GM19372 (cell line): Measurements from ENCODE around the gene GRIFIN.
A peak's percentile ranks its signal among the peaks of the same experiment; 100 is the strongest.

Source experiments
- ATAC-seq: cut with Tn5 transposase; IDR thresholded peaks from one replicate; pipeline ENCODE4 v1.9.1; 2021; ENCODE audit warnings: mild to moderate bottlenecking, low read depth, moderate library complexity; ENCODE audit not compliant: unreplicated experiment

Gene GRIFIN, protein sequence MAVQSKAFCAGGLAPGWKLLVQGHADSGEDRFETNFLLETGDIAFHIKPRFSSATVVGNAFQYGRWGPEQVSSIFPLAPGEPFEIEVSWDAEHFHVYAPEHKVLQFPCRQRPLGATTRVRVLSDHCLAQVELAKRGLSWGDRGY

DNA sequence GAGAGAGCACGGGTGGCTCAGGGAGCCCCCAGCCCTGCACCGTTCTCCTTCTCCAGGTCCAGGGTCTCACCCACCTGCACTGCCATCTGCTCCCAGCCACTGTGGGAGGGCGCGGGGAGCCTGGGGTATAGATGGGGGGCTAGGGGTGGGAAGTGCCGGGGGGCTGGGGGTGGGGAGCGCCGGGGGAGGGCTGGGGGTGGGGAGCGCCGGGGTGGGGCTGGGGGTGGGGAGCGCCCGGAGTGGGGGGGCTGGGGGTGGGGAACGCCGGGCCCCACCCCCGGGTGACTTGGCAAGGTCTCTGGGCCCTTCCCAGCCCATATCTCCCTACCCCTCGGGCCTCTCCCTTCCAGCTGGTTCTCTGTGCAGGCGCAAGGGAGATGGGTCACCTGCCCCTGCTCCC, at the start of gene GRIFIN:
Gene GRIFIN, minus strand, starts transcription at position 101 of the 400 bp plus-strand sequence. Its CDS starts 15 bp downstream, at position 86.
- ATAC-seq = no peak

GRCh38 chr7:2524808-2525657, 48.8 kb upstream of the GRIFIN start:
- no peak for ATAC-seq

- ATAC-seq = no peak
Measured at GRCh38 chr7:2523941-2524807, 48.0 kb upstream of the GRIFIN start.

DNA sequence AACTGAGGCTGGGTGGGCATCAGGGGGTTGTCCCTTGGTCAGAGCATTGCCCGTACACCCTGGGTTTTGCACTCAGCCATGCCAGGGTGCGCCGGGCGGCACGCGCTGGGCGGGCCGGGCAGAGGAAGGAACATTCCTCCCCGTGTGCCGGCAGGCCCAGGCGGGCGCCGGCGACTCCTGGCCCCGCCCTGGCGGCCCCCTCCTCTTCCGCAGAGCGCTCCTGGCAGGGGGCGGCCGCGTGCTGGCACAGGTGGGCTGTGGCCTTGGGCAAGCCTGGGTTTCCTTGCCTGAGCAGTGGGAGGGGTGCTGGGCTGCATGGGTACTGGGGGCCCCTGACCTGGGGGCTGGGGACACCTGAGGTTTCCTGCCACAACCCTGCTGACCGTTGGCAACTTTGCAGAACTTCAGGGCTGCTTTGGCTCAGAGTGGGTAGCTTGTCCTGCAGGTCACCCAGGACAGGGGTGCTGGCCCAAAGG, 47.3 kb upstream of the GRIFIN start:
- no peak for ATAC-seq

DNA sequence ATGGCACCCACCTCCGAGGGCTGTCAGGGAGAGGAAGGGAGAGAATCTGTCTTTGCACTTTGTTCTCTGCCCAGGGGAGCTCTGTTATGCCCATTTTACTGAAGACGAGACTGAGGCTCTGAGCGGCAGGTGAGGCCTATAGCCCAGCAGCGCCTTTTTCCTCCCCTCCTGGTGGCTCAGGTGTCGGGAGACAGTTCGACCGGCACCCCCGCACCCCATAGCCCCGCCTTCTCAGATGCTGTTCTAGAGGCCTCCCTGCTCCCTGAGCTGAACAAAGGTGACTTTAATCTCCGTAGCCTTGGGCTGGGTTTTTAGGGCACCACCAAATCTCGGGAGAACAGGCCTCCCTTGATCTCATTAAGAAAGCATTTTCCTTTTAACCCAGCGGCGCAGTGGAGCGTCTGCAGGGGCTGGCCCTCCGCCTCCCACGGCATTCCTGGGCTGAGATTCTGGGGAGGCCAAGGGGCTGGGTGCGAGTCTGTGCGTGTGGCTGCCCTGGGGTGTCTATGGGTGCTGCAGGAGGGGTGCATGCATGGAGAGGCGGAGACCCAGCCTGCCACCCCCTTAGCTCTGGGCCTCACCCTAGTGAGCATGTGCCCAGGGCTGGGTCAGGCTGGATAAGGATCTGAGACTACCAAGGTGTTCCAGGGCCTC, 46.7 kb upstream of the GRIFIN start:
- no peak for ATAC-seq

GRCh38 chr7:2521952-2522591, 45.9 kb upstream of the GRIFIN start:
- no peak for ATAC-seq

DNA sequence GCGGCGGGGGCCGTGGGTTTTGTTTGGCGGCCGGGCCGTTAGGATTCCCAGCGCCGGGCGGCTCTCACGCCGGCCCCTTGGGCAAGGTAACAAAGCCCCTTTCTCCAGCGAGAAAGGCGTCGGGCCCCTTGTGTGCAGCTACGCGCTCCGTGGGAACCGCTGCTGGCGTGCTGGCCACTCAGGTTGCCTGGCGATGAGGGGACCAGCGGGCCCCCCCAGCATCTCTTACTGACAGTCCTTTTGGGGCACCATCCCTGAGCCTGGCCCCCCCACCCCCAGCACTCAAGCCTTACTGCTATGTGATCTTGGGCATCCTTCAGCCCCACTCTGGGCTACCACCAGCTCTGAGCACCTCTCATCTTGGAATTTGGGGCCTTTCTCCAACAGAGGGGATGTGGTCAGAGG, 45.1 kb upstream of the GRIFIN start:
- ATAC-seq = no peak

GRCh38 chr7:2520761-2521290, 44.6 kb upstream of the GRIFIN start:
- no peak for ATAC-seq

GRCh38 chr7:2520131-2520760, 44.0 kb upstream of the GRIFIN start:
- ATAC-seq = no peak

DNA sequence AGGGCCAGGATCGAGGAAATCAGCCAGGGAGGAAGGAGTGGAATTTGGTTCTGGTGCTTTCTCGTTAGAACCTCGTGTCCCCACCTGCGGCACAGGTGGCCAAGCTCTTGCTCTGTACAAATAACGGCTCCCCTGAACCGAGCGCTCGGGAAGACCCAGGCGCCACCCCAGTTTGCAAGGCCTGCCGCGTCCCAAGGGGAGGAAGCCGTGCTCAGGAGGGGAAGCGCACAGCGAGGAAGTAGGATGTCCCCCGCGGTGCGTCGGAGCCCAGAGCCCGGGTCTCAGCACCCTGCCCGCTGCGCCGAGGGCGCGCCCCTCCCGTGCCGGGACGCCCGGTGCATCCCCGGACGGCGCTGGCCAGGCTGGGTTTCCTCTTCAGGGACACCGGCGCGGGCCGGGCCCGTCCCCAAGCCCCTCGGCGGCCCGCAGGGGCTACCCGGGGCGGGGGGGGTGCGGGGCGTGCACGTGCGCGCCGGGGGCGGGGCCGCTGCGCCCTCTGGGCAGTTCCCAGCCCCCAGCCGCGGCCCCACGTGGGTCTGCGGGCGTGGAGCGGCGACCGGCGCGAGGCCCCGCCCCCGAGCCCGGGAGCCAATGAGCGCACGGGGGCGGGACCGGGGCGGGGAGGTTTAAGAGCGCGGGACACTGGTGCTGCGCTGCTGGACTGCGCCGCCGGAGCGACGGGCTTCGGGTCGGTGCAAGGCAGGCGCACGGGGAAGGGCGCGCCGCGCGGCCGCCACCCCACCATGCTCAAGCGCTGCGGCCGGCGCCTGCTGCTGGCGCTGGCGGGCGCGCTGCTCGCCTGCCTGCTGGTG, 43.1 kb upstream of the GRIFIN start, which contains the start of gene LFNG:
Gene LFNG, plus strand, starts transcription at position 656 of the 812 bp plus-strand sequence. Its CDS starts 88 bp downstream, at position 744.
- peak; percentile 84 for ATAC-seq

DNA sequence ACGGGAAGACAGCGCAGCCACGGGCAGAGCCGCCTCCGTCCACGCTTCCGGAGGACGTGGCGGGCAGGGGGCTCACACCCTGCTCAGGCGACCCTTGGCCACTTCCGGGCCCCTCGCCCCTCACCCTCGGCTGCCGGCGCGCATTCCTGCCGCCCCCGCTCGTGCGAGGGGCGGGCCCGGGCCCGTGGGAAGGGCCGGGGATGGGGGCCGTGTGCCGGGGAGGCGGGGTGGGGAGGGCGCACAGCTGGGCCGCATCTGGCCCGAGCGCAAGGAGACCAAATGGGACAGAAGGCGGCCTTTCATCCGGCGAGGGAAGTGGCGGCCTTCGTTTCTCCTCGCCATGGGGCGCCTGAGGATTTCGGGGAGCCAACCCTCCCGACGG, 42.5 kb upstream of the GRIFIN start:
- ATAC-seq = no peak

GRCh38 chr7:2517678-2518507, 41.7 kb upstream of the GRIFIN start:
- no peak for ATAC-seq

GRCh38 chr7:2517026-2517425, 40.8 kb upstream of the GRIFIN start:
- no peak for ATAC-seq

DNA sequence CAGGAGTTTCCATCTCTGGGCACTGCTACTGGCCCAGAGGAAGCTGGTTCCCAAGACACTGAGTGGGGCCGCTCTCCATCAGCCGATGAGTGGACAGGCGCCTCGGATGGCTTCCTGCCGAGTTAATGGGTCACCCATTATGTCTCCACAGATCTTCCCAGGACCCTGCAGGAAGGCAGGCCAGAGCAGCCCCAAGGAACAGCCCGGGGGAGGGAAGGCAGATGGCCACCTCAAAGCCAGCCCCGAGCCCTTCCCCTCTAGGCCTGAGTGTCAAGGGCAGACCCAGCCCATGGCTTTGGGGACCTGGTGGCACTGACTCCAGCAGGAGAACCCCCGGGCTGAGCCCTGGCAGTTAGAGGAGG, 40.0 kb upstream of the GRIFIN start:
- ATAC-seq = no peak

DNA sequence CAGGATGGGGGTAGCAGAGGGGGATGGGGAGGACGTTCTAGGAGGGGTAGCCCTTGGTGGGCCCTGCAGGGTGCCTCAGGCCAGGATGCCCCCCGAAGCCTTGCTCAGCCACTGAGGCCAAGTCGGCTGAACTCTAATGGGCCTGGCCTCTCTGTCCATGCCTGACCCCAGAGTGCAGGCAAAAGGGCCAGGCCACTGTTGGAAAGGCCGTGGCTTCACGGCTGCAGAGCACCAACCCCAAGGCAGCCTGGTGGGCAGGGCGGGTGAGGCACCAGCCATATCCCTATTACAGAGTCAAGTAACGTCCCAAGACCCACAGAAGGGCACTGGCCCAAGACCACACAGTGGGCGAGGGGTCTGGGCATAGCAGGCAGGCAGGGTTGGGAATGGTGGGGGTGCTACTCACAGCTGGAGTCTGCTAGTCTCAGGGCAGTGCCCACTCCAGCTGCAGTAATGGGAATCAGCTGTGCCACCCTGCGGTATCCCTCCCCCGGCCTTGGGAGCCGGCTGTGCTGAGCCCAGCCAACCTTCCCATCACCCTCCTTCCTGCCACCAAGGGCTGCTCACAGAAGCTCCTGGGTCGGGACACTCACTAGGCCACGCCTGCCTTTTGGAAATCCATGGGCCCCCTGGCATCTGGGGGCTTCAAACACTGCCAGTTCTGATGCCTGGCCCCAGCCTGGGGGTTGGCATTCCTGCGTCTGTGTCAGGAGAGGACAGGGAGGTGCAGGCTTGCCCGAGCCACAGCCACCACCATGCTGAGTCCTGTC, 39.4 kb upstream of the GRIFIN start:
- ATAC-seq = no peak

- no peak for ATAC-seq
Measured at GRCh38 chr7:2514473-2515423, 38.5 kb upstream of the GRIFIN start.
